ENCODE data around the gene UNC5A. TPM values are rescaled to one million over a fixed set of nuclear protein-coding genes. Genes with fewer than 3 reads are reported as not detected.

The UNC5A gene
- total RNA-seq, 1 donor from 2014 or later = 2.8 TPM

- H3K4me3 Mint-ChIP-seq (ENCODE audit: low read depth) = no peak overlapping the region
- peak; percentile 6 for DNase-seq (ENCODE audit: low spot score, unreplicated experiment)
- peaks cover 42% of the 10 kb centered on the region for H3K27me3 Mint-ChIP-seq
Observed at GRCh38 chr5:176891331-176891958, 81.1 kb downstream of the UNC5A start.

DNA sequence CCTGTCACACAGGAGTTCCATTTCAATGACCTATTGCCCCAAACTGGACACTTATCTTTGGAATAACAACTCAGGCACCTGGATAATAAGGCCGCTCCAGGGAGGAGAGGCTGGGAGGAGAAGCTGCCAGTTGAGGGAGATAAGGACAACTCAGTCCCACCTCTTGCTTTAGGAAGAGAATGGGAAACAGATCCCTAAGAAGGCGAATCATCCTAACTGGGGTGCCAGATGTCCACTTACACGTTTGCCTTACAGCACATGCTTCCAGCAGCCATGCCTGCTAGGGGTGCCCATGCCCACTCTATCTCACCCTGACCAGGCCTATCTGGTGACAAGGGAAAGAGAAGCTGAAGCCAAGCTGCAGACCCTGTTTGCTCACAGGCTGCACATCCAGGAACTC, 82.3 kb downstream of the UNC5A start:
- no peak overlapping the region for H3K4me3 Mint-ChIP-seq (ENCODE audit: low read depth)
- H3K27me3 Mint-ChIP-seq = peaks cover 55% of the 10 kb centered on the region
- H3K36me3 Mint-ChIP-seq (ENCODE audit: insufficient read depth) = no peaks in the 10 kb centered on the region
- no peaks in the 10 kb centered on the region for H3K4me1 Mint-ChIP-seq (ENCODE audit: low read depth)
- no peak overlapping the region for H3K27ac Mint-ChIP-seq
- peak; percentile 3 for DNase-seq (ENCODE audit: low spot score, unreplicated experiment)
- TF ChIP-seq, protein P1, sequence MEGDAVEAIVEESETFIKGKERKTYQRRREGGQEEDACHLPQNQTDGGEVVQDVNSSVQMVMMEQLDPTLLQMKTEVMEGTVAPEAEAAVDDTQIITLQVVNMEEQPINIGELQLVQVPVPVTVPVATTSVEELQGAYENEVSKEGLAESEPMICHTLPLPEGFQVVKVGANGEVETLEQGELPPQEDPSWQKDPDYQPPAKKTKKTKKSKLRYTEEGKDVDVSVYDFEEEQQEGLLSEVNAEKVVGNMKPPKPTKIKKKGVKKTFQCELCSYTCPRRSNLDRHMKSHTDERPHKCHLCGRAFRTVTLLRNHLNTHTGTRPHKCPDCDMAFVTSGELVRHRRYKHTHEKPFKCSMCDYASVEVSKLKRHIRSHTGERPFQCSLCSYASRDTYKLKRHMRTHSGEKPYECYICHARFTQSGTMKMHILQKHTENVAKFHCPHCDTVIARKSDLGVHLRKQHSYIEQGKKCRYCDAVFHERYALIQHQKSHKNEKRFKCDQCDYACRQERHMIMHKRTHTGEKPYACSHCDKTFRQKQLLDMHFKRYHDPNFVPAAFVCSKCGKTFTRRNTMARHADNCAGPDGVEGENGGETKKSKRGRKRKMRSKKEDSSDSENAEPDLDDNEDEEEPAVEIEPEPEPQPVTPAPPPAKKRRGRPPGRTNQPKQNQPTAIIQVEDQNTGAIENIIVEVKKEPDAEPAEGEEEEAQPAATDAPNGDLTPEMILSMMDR (IDR thresholded peaks at IDR 0.05; ENCODE audit: unreplicated experiment) = no peak
- H3K9me3 Mint-ChIP-seq (ENCODE audit: low read depth) = no peaks in the 10 kb centered on the region

More at GRCh38 chr5:176891331-176891958, 81.1 kb downstream of the UNC5A start:
- Mint-ChIP-seq H3K4me1 (ENCODE audit: low read depth) (no peaks in the 10 kb centered on the region), H3K9me3 (ENCODE audit: low read depth) (no peaks in the 10 kb centered on the region), H3K27ac (no peak overlapping the region), H3K36me3 (ENCODE audit: insufficient read depth) (no peaks in the 10 kb centered on the region)
- TF ChIP-seq, protein P1 (IDR thresholded peaks at IDR 0.05; ENCODE audit: unreplicated experiment) = no peak

DNA sequence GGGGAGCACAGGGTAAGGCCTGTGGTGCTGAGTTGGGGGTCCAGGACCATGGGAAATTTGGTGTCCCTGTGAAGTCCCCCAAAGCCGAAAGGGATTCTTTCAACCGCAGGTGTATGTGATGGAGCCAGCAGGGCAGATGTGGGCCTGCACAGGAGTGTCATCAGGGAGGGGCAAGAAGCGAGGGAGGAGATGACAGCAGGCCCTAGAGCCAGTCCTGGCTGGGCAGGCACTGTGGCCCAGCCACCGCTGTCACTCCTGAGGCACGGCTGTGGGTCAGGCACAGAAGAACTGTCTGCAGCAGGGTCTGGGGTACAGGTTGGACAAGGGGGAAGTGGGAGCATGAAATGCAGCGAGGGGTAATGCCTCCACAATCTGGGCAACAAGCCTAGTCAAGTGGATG, 83.9 kb downstream of the UNC5A start:
- Mint-ChIP-seq H3K4me3 (ENCODE audit: low read depth) (no peak overlapping the region), H3K27ac (no peak overlapping the region), H3K4me1 (ENCODE audit: low read depth) (no peaks in the 10 kb centered on the region), H3K36me3 (ENCODE audit: insufficient read depth) (no peaks in the 10 kb centered on the region), H3K27me3 (peaks cover 66% of the 10 kb centered on the region), H3K9me3 (ENCODE audit: low read depth) (no peaks in the 10 kb centered on the region)
- DNase-seq (ENCODE audit: low spot score, unreplicated experiment) = no peak
- TF ChIP-seq, protein P1 (IDR thresholded peaks at IDR 0.05; ENCODE audit: unreplicated experiment) = no peak

GRCh38 chr5:176895831-176896230, 85.5 kb downstream of the UNC5A start:
- H3K4me1 Mint-ChIP-seq (ENCODE audit: low read depth) = no peaks in the 10 kb centered on the region
- H3K36me3 Mint-ChIP-seq (ENCODE audit: insufficient read depth) = no peaks in the 10 kb centered on the region
- H3K4me3 Mint-ChIP-seq (ENCODE audit: low read depth) = no peak overlapping the region
- no peak for DNase-seq (ENCODE audit: low spot score, unreplicated experiment)
- TF ChIP-seq, protein P1 (IDR thresholded peaks at IDR 0.05; ENCODE audit: unreplicated experiment) = no peak
- no peaks in the 10 kb centered on the region for H3K9me3 Mint-ChIP-seq (ENCODE audit: low read depth)
- H3K27ac Mint-ChIP-seq = no peak overlapping the region
- H3K27me3 Mint-ChIP-seq = peaks cover 66% of the 10 kb centered on the region

DNA sequence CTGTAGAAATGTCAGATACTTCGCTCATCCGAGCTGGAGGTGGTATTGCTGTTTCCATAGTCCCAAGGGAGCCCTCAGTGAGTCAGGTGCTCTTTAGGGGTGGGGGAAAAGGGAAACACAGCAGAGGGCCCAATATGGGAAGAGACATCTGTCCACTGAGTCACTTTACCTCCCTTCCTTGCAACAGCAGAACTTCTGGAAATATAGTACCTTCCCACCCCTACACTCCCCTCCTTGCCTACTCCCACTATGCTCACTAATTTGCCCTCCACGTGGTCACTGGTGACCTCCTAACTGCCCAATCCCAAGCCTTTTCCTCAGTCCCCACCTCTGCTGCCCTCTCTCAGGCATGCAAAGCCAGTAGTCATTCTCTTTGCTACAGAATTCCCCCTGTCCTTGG, 86.9 kb downstream of the UNC5A start:
- Mint-ChIP-seq H3K36me3 (ENCODE audit: insufficient read depth) (peaks cover 7% of the 10 kb centered on the region), H3K4me3 (ENCODE audit: low read depth) (no peak overlapping the region), H3K4me1 (ENCODE audit: low read depth) (no peaks in the 10 kb centered on the region), H3K27ac (no peak overlapping the region), H3K27me3 (peaks cover 63% of the 10 kb centered on the region), H3K9me3 (ENCODE audit: low read depth) (no peaks in the 10 kb centered on the region)
- TF ChIP-seq, protein P1 (IDR thresholded peaks at IDR 0.05; ENCODE audit: unreplicated experiment) = no peak
- DNase-seq (ENCODE audit: low spot score, unreplicated experiment) = no peak

Data from progenitor cell of endocrine pancreas (in vitro differentiated cells).